OCI-LY1 (cell line): ENCODE results near the gene KAT6B.
A peak's percentile ranks its signal among the peaks of the same experiment; 100 is the strongest.

ENCODE experiments used
- H2AFZ ChIP-seq: fragments of 200-600 bp; sonication (generic), shearing (Covaris generic); 2 replicates; pipeline ENCODE4 v1.6.0; 2014; ENCODE audit warnings: antibody characterized with exemption, mild to moderate bottlenecking, low read length
- H3F3A ChIP-seq: fragments of 200-600 bp; sonication (generic), shearing (Covaris generic); 2 replicates; pipeline ENCODE4 v1.6.0; 2014; ENCODE audit warnings: mild to moderate bottlenecking, antibody characterized with exemption, low read length, moderate library complexity; ENCODE audit not compliant: insufficient read depth
- H3K27ac ChIP-seq: fragments of 200-600 bp; sonication (generic); 2 replicates; pipeline ENCODE4 v1.5.1; 2014; ENCODE audit warnings: low read length, mixed run types, mild to moderate bottlenecking, low read depth; ENCODE audit not compliant: poor library complexity, severe bottlenecking
- H3K27me3 ChIP-seq: fragments of 200-600 bp; sonication (generic); 2 replicates; pipeline ENCODE4 v1.6.0; 2014; ENCODE audit warnings: antibody characterized with exemption, mild to moderate bottlenecking, low read length, moderate library complexity; ENCODE audit not compliant: insufficient read depth
- H3K36me3 ChIP-seq: fragments of 200-600 bp; sonication (generic); 2 replicates; pipeline ENCODE4 v1.6.1; 2014; ENCODE audit warnings: mild to moderate bottlenecking, antibody characterized with exemption, low read length, moderate library complexity, mixed read lengths; ENCODE audit not compliant: insufficient read depth
- H3K4me1 ChIP-seq: fragments of 200-600 bp; sonication (generic); 2 replicates; pipeline ENCODE4 v1.5.1; 2014; ENCODE audit warnings: mild to moderate bottlenecking, low read length, moderate library complexity; ENCODE audit not compliant: insufficient read depth, severe bottlenecking
- H3K4me2 ChIP-seq: fragments of 200-600 bp; sonication (generic), shearing (Covaris generic); 2 replicates; pipeline ENCODE4 v1.6.1; 2014; ENCODE audit warnings: low read length
- H3K4me3 ChIP-seq: fragments of 200-600 bp; sonication (generic); 2 replicates; pipeline ENCODE4 v1.5.1; 2014; ENCODE audit warnings: low read length, low read depth, mild to moderate bottlenecking, mixed read lengths; ENCODE audit not compliant: poor library complexity, severe bottlenecking
- H3K79me2 ChIP-seq: fragments of 200-600 bp; shearing (Covaris generic); 2 replicates; pipeline ENCODE4 v1.6.1; 2016; ENCODE audit warnings: mixed run types, low read length, mixed read lengths; ENCODE audit not compliant: insufficient read depth
- H3K9ac ChIP-seq: fragments of 200-600 bp; sonication (generic), shearing (Covaris generic); 2 replicates; pipeline ENCODE4 v1.6.1; 2014; ENCODE audit warnings: mild to moderate bottlenecking, low read length, mixed read lengths
- H3K9me2 ChIP-seq: fragments of 200-600 bp; sonication (generic), shearing (Covaris generic); 2 replicates; pipeline ENCODE4 v1.6.1; 2014; ENCODE audit warnings: low read depth, mild to moderate bottlenecking, low read length, mixed read lengths
- H3K9me3 ChIP-seq: fragments of 200-600 bp; shearing (Covaris generic); 2 replicates; pipeline ENCODE4 v1.6.1; 2014; ENCODE audit warnings: low read length, mixed read lengths
- H4K20me1 ChIP-seq: fragments of 200-600 bp; sonication (generic), shearing (Covaris generic); 2 replicates; pipeline ENCODE4 v1.6.0; 2016; ENCODE audit warnings: mild to moderate bottlenecking, low read length; ENCODE audit not compliant: insufficient read depth
- EZH2 ChIP-seq: fragments of 200-600 bp; sonication (generic), shearing (Covaris generic); IDR thresholded peaks from 2 replicates; pipeline ENCODE4 v1.8.0; 2017; ENCODE audit warnings: borderline replicate concordance, mixed run types, mild to moderate bottlenecking, antibody characterized with exemption, low read length, moderate library complexity, mixed read lengths
- TF ChIP-seq, protein P1 (sequence below): fragments of 200-600 bp; sonication (generic), shearing (Covaris generic); IDR thresholded peaks from 2 replicates; pipeline ENCODE4 v1.5.1; 2017; ENCODE audit warnings: mild to moderate bottlenecking, antibody characterized with exemption, low read length, moderate library complexity, mixed read lengths

Gene KAT6B

GRCh38 chr10:75030371-75030770, 204.0 kb downstream of the KAT6B start:
- TF ChIP-seq, protein P1, sequence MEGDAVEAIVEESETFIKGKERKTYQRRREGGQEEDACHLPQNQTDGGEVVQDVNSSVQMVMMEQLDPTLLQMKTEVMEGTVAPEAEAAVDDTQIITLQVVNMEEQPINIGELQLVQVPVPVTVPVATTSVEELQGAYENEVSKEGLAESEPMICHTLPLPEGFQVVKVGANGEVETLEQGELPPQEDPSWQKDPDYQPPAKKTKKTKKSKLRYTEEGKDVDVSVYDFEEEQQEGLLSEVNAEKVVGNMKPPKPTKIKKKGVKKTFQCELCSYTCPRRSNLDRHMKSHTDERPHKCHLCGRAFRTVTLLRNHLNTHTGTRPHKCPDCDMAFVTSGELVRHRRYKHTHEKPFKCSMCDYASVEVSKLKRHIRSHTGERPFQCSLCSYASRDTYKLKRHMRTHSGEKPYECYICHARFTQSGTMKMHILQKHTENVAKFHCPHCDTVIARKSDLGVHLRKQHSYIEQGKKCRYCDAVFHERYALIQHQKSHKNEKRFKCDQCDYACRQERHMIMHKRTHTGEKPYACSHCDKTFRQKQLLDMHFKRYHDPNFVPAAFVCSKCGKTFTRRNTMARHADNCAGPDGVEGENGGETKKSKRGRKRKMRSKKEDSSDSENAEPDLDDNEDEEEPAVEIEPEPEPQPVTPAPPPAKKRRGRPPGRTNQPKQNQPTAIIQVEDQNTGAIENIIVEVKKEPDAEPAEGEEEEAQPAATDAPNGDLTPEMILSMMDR, result no peak
- TF ChIP-seq EZH2, result no peak
- Histone ChIP-seq H3K4me3 (no peak overlapping the region), H3K9ac (no peak overlapping the region), H3K9me2 (no peaks in the 10 kb centered on the region), H4K20me1 (no peaks in the 10 kb centered on the region), H3F3A (no peaks in the 10 kb centered on the region), H2AFZ (no peak overlapping the region), H3K4me2 (no peak overlapping the region), H3K36me3 (peaks cover 56% of the 10 kb centered on the region), H3K27ac (no peak overlapping the region), H3K9me3 (no peaks in the 10 kb centered on the region), H3K27me3 (no peaks in the 10 kb centered on the region), H3K79me2 (no peaks in the 10 kb centered on the region), H3K4me1 (peaks cover 6% of the 10 kb centered on the region)

DNA sequence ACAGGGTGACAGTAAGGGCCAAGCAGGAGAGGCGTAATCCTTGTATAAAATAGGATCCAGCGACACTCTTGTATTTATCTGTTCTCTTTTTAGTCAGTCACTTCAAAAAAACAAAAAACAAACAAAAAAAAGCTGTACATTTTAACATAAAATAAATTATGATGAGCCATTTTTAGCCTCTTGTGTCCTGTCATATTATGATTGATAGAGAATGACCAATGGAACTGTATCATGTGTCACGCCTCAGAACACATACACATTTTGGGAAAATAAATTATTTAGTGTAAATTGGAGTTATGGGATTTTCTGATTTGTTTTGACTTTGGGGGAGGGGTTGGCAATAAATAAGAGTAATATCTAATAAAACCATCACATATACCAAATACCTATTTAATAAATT, 205.7 kb downstream of the KAT6B start:
- H3K4me3 ChIP-seq, result no peak overlapping the region
- no peaks in the 10 kb centered on the region for H3F3A ChIP-seq
- H2AFZ ChIP-seq, result no peak overlapping the region
- no peak overlapping the region for H3K27ac ChIP-seq
- H3K9me3 ChIP-seq, result no peaks in the 10 kb centered on the region
- H3K4me1 ChIP-seq, result peaks cover 12% of the 10 kb centered on the region
- no peak overlapping the region for H3K9ac ChIP-seq
- no peaks in the 10 kb centered on the region for H4K20me1 ChIP-seq
- TF ChIP-seq EZH2, result no peak
- TF ChIP-seq, protein P1, result no peak
- peaks cover 40% of the 10 kb centered on the region for H3K36me3 ChIP-seq
- H3K4me2 ChIP-seq, result no peak overlapping the region
- no peaks in the 10 kb centered on the region for H3K27me3 ChIP-seq
- no peaks in the 10 kb centered on the region for H3K79me2 ChIP-seq
- H3K9me2 ChIP-seq, result no peaks in the 10 kb centered on the region

DNA sequence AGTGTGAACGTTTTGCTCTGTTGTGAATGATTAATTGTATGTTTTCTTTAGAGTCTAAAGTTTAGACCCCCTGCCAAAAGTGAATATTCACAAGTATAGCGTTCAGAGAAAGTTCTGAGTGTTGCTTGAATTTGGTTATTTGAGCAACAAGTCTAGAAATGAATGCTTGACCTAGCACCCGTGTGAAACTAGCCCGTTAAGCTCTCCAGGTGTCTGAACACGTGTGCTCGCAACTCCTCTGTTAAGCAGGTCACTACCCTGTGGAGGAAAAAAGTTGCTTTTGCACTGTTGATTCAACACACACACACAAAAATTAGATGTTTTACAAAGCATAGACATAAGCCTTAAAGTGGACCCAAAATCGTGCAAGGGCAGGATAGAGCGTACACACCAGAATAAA, 206.4 kb downstream of the KAT6B start:
- Histone ChIP-seq H3K9ac (no peak overlapping the region), H3K79me2 (no peaks in the 10 kb centered on the region), H3K9me2 (no peaks in the 10 kb centered on the region)

More for the DNA sequence above, 206.4 kb downstream of the KAT6B start:
- peaks cover 12% of the 10 kb centered on the region for H3K4me1 ChIP-seq
- TF ChIP-seq, protein P1, result no peak
- no peak for TF ChIP-seq EZH2
- no peak overlapping the region for H3K4me2 ChIP-seq
- H3F3A ChIP-seq, result no peaks in the 10 kb centered on the region
- H3K27ac ChIP-seq, result peak overlapping the region; percentile 5
- peaks cover 35% of the 10 kb centered on the region for H3K36me3 ChIP-seq
- no peaks in the 10 kb centered on the region for H3K9me3 ChIP-seq
- no peaks in the 10 kb centered on the region for H4K20me1 ChIP-seq
- H3K27me3 ChIP-seq, result no peaks in the 10 kb centered on the region
- no peak overlapping the region for H3K4me3 ChIP-seq
- no peak overlapping the region for H2AFZ ChIP-seq
